Measurements from ENCODE around the gene PPP6R3. TPM values are rescaled to one million over a fixed set of nuclear protein-coding genes. Genes with fewer than 3 reads are reported as not detected.

The PPP6R3 gene
- total and polyA plus RNA-seq, 2 experiments from 2014 or later: 41.9 to 118 TPM

- H3K9me3 ChIP-seq (ENCODE audit: low read depth): no peaks in the 10 kb centered on the region
- H3K36me3 ChIP-seq: peaks cover 25% of the 10 kb centered on the region
- H3K27ac ChIP-seq: no peak overlapping the region
- TF ChIP-seq, protein P1, sequence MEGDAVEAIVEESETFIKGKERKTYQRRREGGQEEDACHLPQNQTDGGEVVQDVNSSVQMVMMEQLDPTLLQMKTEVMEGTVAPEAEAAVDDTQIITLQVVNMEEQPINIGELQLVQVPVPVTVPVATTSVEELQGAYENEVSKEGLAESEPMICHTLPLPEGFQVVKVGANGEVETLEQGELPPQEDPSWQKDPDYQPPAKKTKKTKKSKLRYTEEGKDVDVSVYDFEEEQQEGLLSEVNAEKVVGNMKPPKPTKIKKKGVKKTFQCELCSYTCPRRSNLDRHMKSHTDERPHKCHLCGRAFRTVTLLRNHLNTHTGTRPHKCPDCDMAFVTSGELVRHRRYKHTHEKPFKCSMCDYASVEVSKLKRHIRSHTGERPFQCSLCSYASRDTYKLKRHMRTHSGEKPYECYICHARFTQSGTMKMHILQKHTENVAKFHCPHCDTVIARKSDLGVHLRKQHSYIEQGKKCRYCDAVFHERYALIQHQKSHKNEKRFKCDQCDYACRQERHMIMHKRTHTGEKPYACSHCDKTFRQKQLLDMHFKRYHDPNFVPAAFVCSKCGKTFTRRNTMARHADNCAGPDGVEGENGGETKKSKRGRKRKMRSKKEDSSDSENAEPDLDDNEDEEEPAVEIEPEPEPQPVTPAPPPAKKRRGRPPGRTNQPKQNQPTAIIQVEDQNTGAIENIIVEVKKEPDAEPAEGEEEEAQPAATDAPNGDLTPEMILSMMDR (IDR thresholded peaks at IDR 0.05; ENCODE audit: low read depth, low read length): no peak
- DNase-seq (ENCODE audit: low read depth in 1 of 2, low spot score in 1 of 2): no peak
- H3K4me3 ChIP-seq: no peak overlapping the region
- no peaks in the 10 kb centered on the region for H3K27me3 ChIP-seq
- H3K4me1 ChIP-seq (ENCODE audit: low read depth): peaks cover 14% of the 10 kb centered on the region
Measured at GRCh38 chr11:68518191-68518590, 57.6 kb downstream of the PPP6R3 start.

GRCh38 chr11:68521969-68522652 lies 61.6 kb downstream of the PPP6R3 start:
- Histone ChIP-seq H3K27me3 (no peaks in the 10 kb centered on the region), H3K27ac (no peak overlapping the region), H3K4me1 (ENCODE audit: low read depth) (peaks cover 21% of the 10 kb centered on the region), H3K36me3 (peaks cover 19% of the 10 kb centered on the region), H3K9me3 (ENCODE audit: low read depth) (no peaks in the 10 kb centered on the region), H3K4me3 (no peak overlapping the region)
- DNase-seq (ENCODE audit: low read depth in 1 of 2, low spot score in 1 of 2): no peak
- TF ChIP-seq, protein P1 (IDR thresholded peaks at IDR 0.05; ENCODE audit: low read depth, low read length): no peak

GRCh38 chr11:68523033-68523432 lies 62.5 kb downstream of the PPP6R3 start:
- Histone ChIP-seq H3K9me3 (ENCODE audit: low read depth) (no peaks in the 10 kb centered on the region), H3K27ac (no peak overlapping the region), H3K36me3 (peaks cover 19% of the 10 kb centered on the region), H3K27me3 (no peaks in the 10 kb centered on the region), H3K4me3 (no peak overlapping the region), H3K4me1 (ENCODE audit: low read depth) (peaks cover 30% of the 10 kb centered on the region)
- TF ChIP-seq, protein P1 (IDR thresholded peaks at IDR 0.05; ENCODE audit: low read depth, low read length): no peak
- DNase-seq (ENCODE audit: low read depth in 1 of 2, low spot score in 1 of 2): no peak

- no peaks in the 10 kb centered on the region for H3K9me3 ChIP-seq (ENCODE audit: low read depth)
- no peak overlapping the region for H3K27ac ChIP-seq
- DNase-seq (ENCODE audit: low read depth in 1 of 2, low spot score in 1 of 2): no peak
- H3K36me3 ChIP-seq: peaks cover 19% of the 10 kb centered on the region
- H3K4me1 ChIP-seq (ENCODE audit: low read depth): peaks cover 36% of the 10 kb centered on the region
- H3K4me3 ChIP-seq: no peak overlapping the region
- TF ChIP-seq, protein P1 (IDR thresholded peaks at IDR 0.05; ENCODE audit: low read depth, low read length): no peak
- no peaks in the 10 kb centered on the region for H3K27me3 ChIP-seq
Measured at GRCh38 chr11:68523743-68524142, 63.2 kb downstream of the PPP6R3 start.

GRCh38 chr11:68524213-68524612 lies 63.7 kb downstream of the PPP6R3 start:
- TF ChIP-seq, protein P1 (IDR thresholded peaks at IDR 0.05; ENCODE audit: low read depth, low read length): no peak
- no peaks in the 10 kb centered on the region for H3K9me3 ChIP-seq (ENCODE audit: low read depth)
- no peak overlapping the region for H3K4me3 ChIP-seq
- no peaks in the 10 kb centered on the region for H3K27me3 ChIP-seq
- H3K36me3 ChIP-seq: peaks cover 19% of the 10 kb centered on the region
- DNase-seq (ENCODE audit: low read depth in 1 of 2, low spot score in 1 of 2): no peak
- no peak overlapping the region for H3K27ac ChIP-seq
- H3K4me1 ChIP-seq (ENCODE audit: low read depth): peaks cover 33% of the 10 kb centered on the region

Measured in cardiac muscle cell (in vitro differentiated cells and primary cell).